Activated naive CD4-positive, alpha-beta T cell treated with anti-CD3 and anti-CD28 coated beads, Interleukin-2, amount 50 U/mL, for 72 hours (primary cell): ENCODE results near the gene RASGRP3. TPM values are rescaled to one million over a fixed set of nuclear protein-coding genes. Genes with fewer than 3 reads are reported as not detected.

Source experiments
- ATAC-seq, 2 donors: fragments of 150-1000 bp; cut with Tn5 transposase; 2 replicates each; pipeline ENCODE4 v1.10.0; 2021; ENCODE audit warnings: mild to moderate bottlenecking in 2 of 2, moderate library complexity in 2 of 2
- DNase-seq, 2 donors: peaks; one replicate each; pipeline ENCODE4 v3.0.0; 2021 to 2022; ENCODE audit warnings: low spot score in 2 of 2
- H3K27ac Mint-ChIP-seq, 2 donors: one replicate each; pipeline ENCODE4 v1.8.0; 2022; ENCODE audit warnings: mild to moderate bottlenecking in 2 of 2, mixed read lengths in 2 of 2
- H3K36me3 Mint-ChIP-seq, 2 donors: one replicate each; pipeline ENCODE4 v1.8.0; 2022; ENCODE audit warnings: mixed read lengths in 2 of 2
- H3K9me3 Mint-ChIP-seq, 2 donors: one replicate each; pipeline ENCODE4 v1.8.0; 2022; ENCODE audit warnings: mixed read lengths in 2 of 2
- total RNA-seq, 2 donors: library from RNA; stranded (reverse); gene quantifications; one replicate each; pipeline ENCODE4 v1.2.3, GENCODE V29; 2022

RASGRP3 gene
- total RNA-seq, 2 donors from 2014 or later, result 2.5 to 2.8 TPM

DNA sequence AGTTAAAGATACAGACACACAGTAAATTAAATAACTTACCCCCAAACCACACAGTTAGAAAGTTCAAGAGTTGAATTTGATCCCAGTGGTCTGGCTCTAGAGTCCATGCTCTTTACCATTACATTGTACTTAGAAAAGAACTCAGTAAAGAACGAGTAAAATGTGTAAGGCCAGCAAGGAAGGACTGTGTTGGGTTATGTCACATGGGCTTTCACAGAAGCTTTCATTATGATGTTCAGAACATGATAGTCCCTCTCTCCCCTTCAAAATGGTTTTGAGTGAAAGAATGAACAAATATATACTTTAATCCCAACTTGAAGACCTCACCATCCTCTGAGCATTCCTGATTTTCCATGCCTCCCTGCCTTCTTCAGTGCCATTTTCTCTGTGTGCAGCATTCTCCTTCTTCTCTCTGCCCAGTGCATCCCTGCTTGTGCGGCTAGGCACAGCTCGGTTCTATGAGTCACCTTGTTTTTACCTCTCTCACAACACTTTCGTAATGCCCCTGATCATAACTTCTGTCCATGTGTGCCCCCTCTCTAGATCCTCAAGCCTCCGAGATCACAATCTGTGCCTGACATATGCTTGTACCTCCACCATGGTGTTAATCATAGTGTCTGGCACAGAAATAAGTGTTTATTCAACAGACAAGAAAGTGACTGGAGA lies 22.0 kb downstream of the RASGRP3 start:
- peaks cover 3 to 17% of the 10 kb centered on the region in 2 donors for H3K9me3 Mint-ChIP-seq
- no peak overlapping the region for H3K27ac Mint-ChIP-seq
- H3K36me3 Mint-ChIP-seq, result no peaks in the 10 kb centered on the region
- ATAC-seq, result no peak
- DNase-seq, result no peak

DNA sequence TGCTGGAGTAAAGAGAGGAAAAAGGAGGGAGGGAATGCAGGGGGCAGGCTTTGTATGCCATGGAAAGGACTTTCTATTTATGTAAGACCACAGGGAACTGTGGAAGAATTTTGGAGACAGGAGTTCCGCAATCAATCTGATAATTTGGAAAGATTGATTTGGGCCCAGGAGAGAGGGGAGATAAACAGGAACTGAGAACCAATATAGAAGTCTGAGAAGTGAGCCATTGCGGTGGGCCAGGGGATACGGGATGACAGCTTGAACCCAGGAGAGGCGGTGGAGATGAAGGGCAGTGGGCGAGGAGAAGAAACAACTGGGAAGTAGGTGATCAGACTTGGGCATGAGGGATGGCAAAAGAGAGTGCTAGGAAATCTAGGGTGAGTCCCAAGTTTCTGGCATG lies 23.7 kb downstream of the RASGRP3 start:
- no peak overlapping the region for H3K27ac Mint-ChIP-seq
- ATAC-seq (no peak), DNase-seq (no peak)
- H3K9me3 Mint-ChIP-seq, result peaks cover 3 to 17% of the 10 kb centered on the region in 2 donors
- H3K36me3 Mint-ChIP-seq, result no peaks in the 10 kb centered on the region

DNA sequence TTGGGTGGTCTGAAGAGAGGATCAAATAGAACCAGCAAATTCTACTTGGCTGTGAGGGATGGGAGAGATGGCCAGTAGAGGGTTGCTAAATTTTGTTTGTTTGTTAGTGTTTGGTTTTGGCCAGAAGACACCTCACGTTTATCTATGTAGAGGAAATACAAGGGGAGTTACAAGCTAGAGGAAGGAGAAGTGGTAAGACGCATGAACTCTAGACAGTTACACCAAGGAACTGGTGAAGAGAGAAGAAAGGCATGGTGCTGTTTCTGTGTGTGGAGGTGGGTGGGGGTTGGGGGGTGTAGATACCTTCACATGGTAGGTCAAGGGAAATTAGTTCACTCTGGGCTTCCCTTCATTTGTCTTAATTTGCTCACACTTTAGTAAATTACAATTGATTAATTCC lies 25.6 kb downstream of the RASGRP3 start:
- DNase-seq (no peak), ATAC-seq (no peak)
- peaks cover 3 to 17% of the 10 kb centered on the region in 2 donors for H3K9me3 Mint-ChIP-seq
- no peaks in the 10 kb centered on the region for H3K36me3 Mint-ChIP-seq
- no peak overlapping the region for H3K27ac Mint-ChIP-seq

GRCh38 chr2:33503002-33503401 lies 26.6 kb downstream of the RASGRP3 start:
- Mint-ChIP-seq H3K36me3 (no peaks in the 10 kb centered on the region), H3K27ac (no peak overlapping the region), H3K9me3 (peaks cover 3 to 17% of the 10 kb centered on the region in 2 donors)
- DNase-seq (no peak), ATAC-seq (no peak)

GRCh38 chr2:33505966-33506365 lies 29.5 kb downstream of the RASGRP3 start:
- Mint-ChIP-seq H3K9me3 (peaks cover 3 to 8% of the 10 kb centered on the region in 2 donors), H3K36me3 (no peaks in the 10 kb centered on the region), H3K27ac (no peak overlapping the region)
- no peak for DNase-seq
- ATAC-seq, result no peak

- Mint-ChIP-seq H3K9me3 (peaks cover 0 to under 1% of the 10 kb centered on the region in 2 donors), H3K36me3 (no peaks in the 10 kb centered on the region), H3K27ac (no peak overlapping the region)
- DNase-seq (no peak), ATAC-seq (no peak)
These were observed 33.6 kb downstream of the RASGRP3 start for GRCh38 chr2:33509908-33510585.

GRCh38 chr2:33510586-33510968 lies 34.1 kb downstream of the RASGRP3 start:
- Mint-ChIP-seq H3K27ac (no peak overlapping the region), H3K9me3 (peaks cover 0 to 4% of the 10 kb centered on the region in 2 donors), H3K36me3 (peaks cover 0 to 4% of the 10 kb centered on the region in 2 donors)
- ATAC-seq (no peak), DNase-seq (no peak)

- H3K36me3 Mint-ChIP-seq, result peaks cover 0 to 5% of the 10 kb centered on the region in 2 donors
- DNase-seq (no peak), ATAC-seq (no peak)
- no peak overlapping the region for H3K27ac Mint-ChIP-seq
- peaks cover 0 to 4% of the 10 kb centered on the region in 2 donors for H3K9me3 Mint-ChIP-seq
These were observed 34.7 kb downstream of the RASGRP3 start for GRCh38 chr2:33511141-33511540.

- Mint-ChIP-seq H3K9me3 (peaks cover 0 to 4% of the 10 kb centered on the region in 2 donors), H3K27ac (no peak overlapping the region), H3K36me3 (peaks cover 0 to 5% of the 10 kb centered on the region in 2 donors)
- DNase-seq, result no peak
- ATAC-seq, result peak in 1 of 2 donors; percentile 34
These were observed 35.7 kb downstream of the RASGRP3 start for GRCh38 chr2:33512112-33512511.

GRCh38 chr2:33513480-33513879 lies 37.0 kb downstream of the RASGRP3 start:
- ATAC-seq, result no peak
- Mint-ChIP-seq H3K27ac (no peak overlapping the region), H3K36me3 (peaks cover 0 to 5% of the 10 kb centered on the region in 2 donors), H3K9me3 (peaks cover 0 to 4% of the 10 kb centered on the region in 2 donors)
- DNase-seq, result no peak

- Mint-ChIP-seq H3K9me3 (peaks cover 0 to 4% of the 10 kb centered on the region in 2 donors), H3K36me3 (peaks cover 0 to 5% of the 10 kb centered on the region in 2 donors), H3K27ac (no peak overlapping the region)
- ATAC-seq (no peak), DNase-seq (no peak)
These were observed 40.1 kb downstream of the RASGRP3 start for GRCh38 chr2:33516456-33516995.

DNA sequence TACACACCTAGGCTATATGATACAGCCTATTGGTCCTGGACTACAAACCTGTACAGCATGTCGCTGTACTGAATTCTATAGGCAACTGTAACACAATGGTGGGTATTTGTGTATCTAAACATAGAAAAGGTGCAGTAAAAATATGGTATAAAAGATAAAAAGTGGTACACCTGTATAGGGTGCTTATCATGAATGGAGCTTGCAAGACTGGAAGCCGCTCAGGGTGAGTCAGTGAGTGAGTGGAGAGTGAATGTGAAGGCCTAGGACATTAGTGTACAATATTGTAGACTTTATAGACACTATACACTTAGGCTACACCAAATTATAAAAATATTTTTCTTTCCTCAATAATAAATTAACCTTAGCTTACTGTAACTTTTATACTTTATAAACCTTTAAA lies 41.8 kb downstream of the RASGRP3 start:
- DNase-seq, result no peak
- Mint-ChIP-seq H3K27ac (no peak overlapping the region), H3K9me3 (peaks cover 0 to 4% of the 10 kb centered on the region in 2 donors), H3K36me3 (peaks cover 0 to 5% of the 10 kb centered on the region in 2 donors)
- no peak for ATAC-seq

- DNase-seq, result no peak
- ATAC-seq, result no peak
- Mint-ChIP-seq H3K36me3 (peaks cover 0 to 5% of the 10 kb centered on the region in 2 donors), H3K9me3 (peaks cover 0 to 4% of the 10 kb centered on the region in 2 donors), H3K27ac (no peak overlapping the region)
These were observed 42.5 kb downstream of the RASGRP3 start for GRCh38 chr2:33518929-33519328.

GRCh38 chr2:33521791-33522281 lies 45.4 kb downstream of the RASGRP3 start:
- Mint-ChIP-seq H3K36me3 (no peaks in the 10 kb centered on the region), H3K27ac (no peak overlapping the region), H3K9me3 (no peaks in the 10 kb centered on the region)
- ATAC-seq (no peak), DNase-seq (no peak)

- Mint-ChIP-seq H3K9me3 (no peaks in the 10 kb centered on the region), H3K27ac (no peak overlapping the region), H3K36me3 (no peaks in the 10 kb centered on the region)
- ATAC-seq, result no peak
- no peak for DNase-seq
These were observed 46.1 kb downstream of the RASGRP3 start for GRCh38 chr2:33522576-33522975.

GRCh38 chr2:33525666-33526065 lies 49.2 kb downstream of the RASGRP3 start:
- no peak for ATAC-seq
- Mint-ChIP-seq H3K36me3 (no peaks in the 10 kb centered on the region), H3K9me3 (no peaks in the 10 kb centered on the region), H3K27ac (no peak overlapping the region)
- DNase-seq, result no peak

- no peaks in the 10 kb centered on the region for H3K36me3 Mint-ChIP-seq
- H3K27ac Mint-ChIP-seq, result no peak overlapping the region
- peak; percentile 37 to 93 for ATAC-seq
- no peaks in the 10 kb centered on the region for H3K9me3 Mint-ChIP-seq
- DNase-seq, result no peak
These were observed 49.7 kb downstream of the RASGRP3 start for GRCh38 chr2:33526132-33526531.
